ENCODE data around the gene CCDC88C. TPM values are rescaled to one million over a fixed set of nuclear protein-coding genes. Genes with fewer than 3 reads are reported as not detected.

CCDC88C gene
- total RNA-seq, 2 experiments from 2014 or later, result 137 to 253 TPM

DNA sequence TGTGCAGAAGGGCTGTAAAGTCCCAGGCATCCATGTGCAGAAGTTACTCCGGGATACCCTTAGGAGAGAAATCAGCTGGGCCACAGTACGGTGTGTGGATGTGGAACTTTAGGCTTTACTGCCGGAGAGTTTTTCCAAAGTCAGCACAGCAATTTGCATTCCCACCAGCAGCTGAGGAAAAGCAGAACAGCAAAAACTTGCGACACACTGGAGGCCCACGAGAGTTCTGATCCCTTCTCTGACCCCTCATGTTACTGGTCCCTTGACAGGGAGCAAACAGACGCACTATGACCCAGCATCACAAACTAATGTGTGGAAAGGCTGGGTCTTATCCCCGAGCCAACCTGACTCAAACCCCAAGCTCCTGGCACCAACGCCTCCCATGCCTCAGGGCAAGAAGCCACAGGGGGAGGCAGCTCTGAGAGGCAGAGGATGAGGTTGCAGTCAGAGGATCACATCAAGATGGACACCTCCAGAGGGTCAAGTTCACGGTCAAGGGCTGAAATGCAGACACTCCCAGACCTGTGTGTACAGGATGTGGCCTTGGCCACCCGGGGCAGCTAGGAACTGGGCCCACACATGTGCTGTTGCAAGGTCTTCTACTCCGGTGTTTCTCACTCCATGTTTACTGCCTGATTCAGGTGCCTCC is 38.6 kb downstream of the CCDC88C start:
- BruUV-seq (replicated peaks), result no TSS peak
- POLR2A ChIA-PET, result interaction anchor here (1.3 to 18.1 kb wide), 5 partner anchors 19 to 56 kb away, joined by 3 to 311 read pairs (median 10); partner anchors contain the start of gene CCDC88C
- Histone ChIP-seq H3K79me2 (ENCODE audit: insufficient read depth, low read depth, low read length) (peaks cover 99% of the 10 kb centered on the region), H3K9me3 (ENCODE audit: low read length) (no peaks in the 10 kb centered on the region), H3K4me1 (ENCODE audit: insufficient read depth, low read length, poor library complexity, severe bottlenecking) (peaks cover 100% of the 10 kb centered on the region), H4K20me1 (ENCODE audit: insufficient read depth, low read length) (peaks cover 42% of the 10 kb centered on the region), H3K4me3 (ENCODE audit: low read depth, low read length, poor library complexity, severe bottlenecking) (peak overlapping the region; percentile 47), H3K27ac (ENCODE audit: low read depth, low read length, poor library complexity, severe bottlenecking) (peak overlapping the region; percentile 94), H2AFZ (ENCODE audit: low read length) (no peak overlapping the region), H3K9me2 (ENCODE audit: insufficient read depth, low read length) (no peaks in the 10 kb centered on the region), H3K4me2 (ENCODE audit: low read length) (peak overlapping the region; percentile 95), H3K36me3 (ENCODE audit: insufficient read depth, low read length) (peaks cover 81% of the 10 kb centered on the region; the same call in 1 of the 2 replicates)
- CTCF ChIA-PET (ENCODE audit: unreplicated experiment), result interaction anchor here (1.0 to 1.1 kb wide), 2 partner anchors 24 to 37 kb away, joined by 3 read pairs; no protein-coding TSS in a partner anchor
- DNase-seq (ENCODE audit: low spot score), result no peak
- TF ChIP-seq, protein P1, sequence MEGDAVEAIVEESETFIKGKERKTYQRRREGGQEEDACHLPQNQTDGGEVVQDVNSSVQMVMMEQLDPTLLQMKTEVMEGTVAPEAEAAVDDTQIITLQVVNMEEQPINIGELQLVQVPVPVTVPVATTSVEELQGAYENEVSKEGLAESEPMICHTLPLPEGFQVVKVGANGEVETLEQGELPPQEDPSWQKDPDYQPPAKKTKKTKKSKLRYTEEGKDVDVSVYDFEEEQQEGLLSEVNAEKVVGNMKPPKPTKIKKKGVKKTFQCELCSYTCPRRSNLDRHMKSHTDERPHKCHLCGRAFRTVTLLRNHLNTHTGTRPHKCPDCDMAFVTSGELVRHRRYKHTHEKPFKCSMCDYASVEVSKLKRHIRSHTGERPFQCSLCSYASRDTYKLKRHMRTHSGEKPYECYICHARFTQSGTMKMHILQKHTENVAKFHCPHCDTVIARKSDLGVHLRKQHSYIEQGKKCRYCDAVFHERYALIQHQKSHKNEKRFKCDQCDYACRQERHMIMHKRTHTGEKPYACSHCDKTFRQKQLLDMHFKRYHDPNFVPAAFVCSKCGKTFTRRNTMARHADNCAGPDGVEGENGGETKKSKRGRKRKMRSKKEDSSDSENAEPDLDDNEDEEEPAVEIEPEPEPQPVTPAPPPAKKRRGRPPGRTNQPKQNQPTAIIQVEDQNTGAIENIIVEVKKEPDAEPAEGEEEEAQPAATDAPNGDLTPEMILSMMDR (conservative IDR thresholded peaks at IDR 0.05; ENCODE audit: low read length), result no peak
- no peak for TF ChIP-seq EZH2phosphoT487 (IDR thresholded peaks at IDR 0.05; ENCODE audit: borderline replicate concordance, low read depth, low read length)
- intact Hi-C loops (cut with micrococcal nuclease; ENCODE audit: unreplicated experiment), result no loop called here

DNA sequence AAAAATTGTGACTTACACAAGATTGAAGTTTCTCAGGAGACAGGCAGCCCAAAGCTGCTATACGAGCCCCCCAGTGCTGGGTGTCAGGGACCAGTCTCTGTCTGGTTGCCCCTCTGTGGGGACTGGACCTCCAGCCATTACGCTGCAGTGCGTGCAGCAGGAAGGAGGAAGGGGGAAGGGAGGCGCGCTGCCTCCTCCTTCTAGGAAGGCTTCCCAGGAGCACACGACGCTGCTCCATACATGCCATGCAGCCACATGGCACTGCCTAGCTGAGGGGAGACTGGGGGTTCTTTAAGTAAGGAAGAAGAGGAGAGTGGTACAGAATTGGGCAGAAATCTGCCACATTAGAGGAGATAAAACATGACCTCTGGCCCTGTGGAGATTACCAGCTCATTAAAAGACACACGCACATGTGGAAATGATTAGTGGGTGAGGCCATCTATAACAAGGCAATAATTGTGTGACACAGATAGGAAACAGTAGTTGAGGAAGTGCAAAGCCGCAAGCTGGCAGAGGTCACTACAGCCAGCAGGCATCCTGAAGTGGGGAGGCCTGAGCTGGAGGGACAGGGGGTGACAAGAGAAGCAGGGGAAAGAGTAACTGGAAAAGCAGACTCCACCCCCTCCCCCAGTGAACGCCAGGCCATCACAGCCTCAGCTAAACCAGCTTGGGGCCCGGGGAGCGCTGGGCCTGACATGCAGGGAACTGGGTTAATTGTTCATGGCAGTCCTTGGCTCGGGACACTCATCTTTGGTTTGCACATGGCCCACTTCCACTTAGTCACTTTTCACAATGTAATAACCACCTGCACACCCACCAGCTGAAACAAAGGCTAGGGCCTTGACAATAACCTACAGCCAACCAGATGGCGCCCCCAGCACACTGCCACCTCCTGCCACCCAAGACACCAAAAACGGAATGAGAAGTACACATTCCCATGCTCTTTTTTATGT is 39.6 kb downstream of the CCDC88C start:
- no TSS peak for BruUV-seq (replicated peaks)
- Histone ChIP-seq H4K20me1 (ENCODE audit: insufficient read depth, low read length) (peaks cover 35% of the 10 kb centered on the region), H3K9me3 (ENCODE audit: low read length) (no peaks in the 10 kb centered on the region), H2AFZ (ENCODE audit: low read length) (no peak overlapping the region), H3K4me3 (ENCODE audit: low read depth, low read length, poor library complexity, severe bottlenecking) (peak overlapping the region; percentile 47), H3K79me2 (ENCODE audit: insufficient read depth, low read depth, low read length) (peaks cover 99% of the 10 kb centered on the region), H3K27ac (ENCODE audit: low read depth, low read length, poor library complexity, severe bottlenecking) (peak overlapping the region; percentile 94), H3K4me1 (ENCODE audit: insufficient read depth, low read length, poor library complexity, severe bottlenecking) (peaks cover 100% of the 10 kb centered on the region), H3K9me2 (ENCODE audit: insufficient read depth, low read length) (no peaks in the 10 kb centered on the region), H3K36me3 (ENCODE audit: insufficient read depth, low read length) (peaks cover 70% of the 10 kb centered on the region; the same call in 1 of the 2 replicates), H3K4me2 (ENCODE audit: low read length) (peak overlapping the region; percentile 95)
- intact Hi-C loops (cut with micrococcal nuclease; ENCODE audit: unreplicated experiment), result loop anchor here (1.0 kb wide), 1 partner anchor 38 kb away; no protein-coding TSS in a partner anchor
- TF ChIP-seq, protein P1 (conservative IDR thresholded peaks at IDR 0.05; ENCODE audit: low read length), result peak; percentile 70
- no peak for TF ChIP-seq EZH2phosphoT487 (IDR thresholded peaks at IDR 0.05; ENCODE audit: borderline replicate concordance, low read depth, low read length)
- peak; percentile 72 for DNase-seq (ENCODE audit: low spot score)
- CTCF ChIA-PET (ENCODE audit: unreplicated experiment), result interaction anchor here (1.1 to 1.8 kb wide), 2 partner anchors 22 to 38 kb away, joined by 3 to 6 read pairs; no protein-coding TSS in a partner anchor
- POLR2A ChIA-PET, result interaction anchor here (0.8 to 18.1 kb wide), 10 partner anchors 10 to 97 kb away, joined by 3 to 311 read pairs (median 10); partner anchors contain the start of gene CCDC88C

Measured in OCI-LY7 (cell line).